ENCODE data around the gene ADAMTSL4.
A peak's percentile ranks its signal among the peaks of the same experiment; 100 is the strongest.
"Not testable (repeated sequence)": the region's sequence is repeated elsewhere in the genome, so short reads cannot be mapped to it uniquely, and the experiment has no call there.

ADAMTSL4 gene

GRCh38 chr1:150555198-150555970 lies 6.2 kb downstream of the ADAMTSL4 start:
- no peak for DNase-seq (ENCODE audit: low read depth in 3 of 3)

DNA sequence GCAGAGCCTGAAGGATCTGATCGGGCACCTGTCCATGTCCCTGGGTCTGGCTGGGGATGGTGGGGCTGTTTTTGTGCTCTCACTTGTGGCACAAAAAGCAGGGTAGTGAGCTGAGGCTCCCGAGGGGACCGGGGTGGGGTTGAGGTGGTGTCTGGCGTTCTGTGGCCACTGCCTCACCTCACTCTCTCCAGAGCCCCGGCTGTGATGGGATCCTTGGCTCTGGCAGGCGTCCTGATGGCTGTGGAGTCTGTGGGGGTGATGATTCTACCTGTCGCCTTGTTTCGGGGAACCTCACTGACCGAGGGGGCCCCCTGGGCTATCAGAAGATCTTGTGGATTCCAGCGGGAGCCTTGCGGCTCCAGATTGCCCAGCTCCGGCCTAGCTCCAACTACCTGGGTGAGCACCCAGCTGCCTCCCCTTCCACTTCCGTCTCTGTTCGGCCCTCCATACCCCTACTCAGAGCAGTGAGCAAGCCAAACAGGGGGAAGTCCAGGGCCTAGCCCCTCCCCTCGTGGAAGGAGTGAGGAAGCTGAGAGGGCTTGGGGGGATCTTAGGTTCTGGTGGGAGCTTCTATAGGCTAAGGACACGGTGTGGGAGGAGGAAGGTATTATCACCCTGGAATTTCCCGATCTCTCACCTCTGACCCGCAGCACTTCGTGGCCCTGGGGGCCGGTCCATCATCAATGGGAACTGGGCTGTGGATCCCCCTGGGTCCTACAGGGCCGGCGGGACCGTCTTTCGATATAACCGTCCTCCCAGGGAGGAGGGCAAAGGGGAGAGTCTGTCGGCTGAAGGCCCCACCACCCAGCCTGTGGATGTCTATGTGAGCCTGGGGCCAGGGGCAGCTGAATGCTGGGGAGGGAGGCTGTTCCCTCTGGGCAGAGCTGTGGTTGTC lies 7.0 kb downstream of the ADAMTSL4 start:
- DNase-seq (ENCODE audit: low read depth in 3 of 3): no peak

GRCh38 chr1:150557065-150557600 lies 7.9 kb downstream of the ADAMTSL4 start:
- DNase-seq (ENCODE audit: low read depth in 3 of 3): no peak

- DNase-seq (ENCODE audit: low read depth in 3 of 3): no peak
Observed at GRCh38 chr1:150557813-150558212, 8.6 kb downstream of the ADAMTSL4 start.

DNA sequence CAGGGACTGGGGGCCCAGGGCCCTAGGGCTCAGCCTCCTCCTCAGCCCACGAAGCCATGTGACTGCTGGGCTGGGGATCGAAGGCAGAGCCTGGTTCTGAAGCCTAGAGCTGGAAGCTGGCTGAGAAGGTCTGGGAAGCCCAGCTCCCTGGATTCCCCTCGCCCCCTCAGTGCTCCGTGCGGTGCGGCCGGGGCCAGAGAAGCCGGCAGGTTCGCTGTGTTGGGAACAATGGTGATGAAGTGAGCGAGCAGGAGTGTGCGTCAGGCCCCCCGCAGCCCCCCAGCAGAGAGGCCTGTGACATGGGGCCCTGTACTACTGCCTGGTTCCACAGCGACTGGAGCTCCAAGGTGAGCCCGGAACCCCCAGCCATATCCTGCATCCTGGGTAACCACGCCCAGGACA lies 9.1 kb downstream of the ADAMTSL4 start:
- no peak for DNase-seq (ENCODE audit: low read depth in 3 of 3)

DNA sequence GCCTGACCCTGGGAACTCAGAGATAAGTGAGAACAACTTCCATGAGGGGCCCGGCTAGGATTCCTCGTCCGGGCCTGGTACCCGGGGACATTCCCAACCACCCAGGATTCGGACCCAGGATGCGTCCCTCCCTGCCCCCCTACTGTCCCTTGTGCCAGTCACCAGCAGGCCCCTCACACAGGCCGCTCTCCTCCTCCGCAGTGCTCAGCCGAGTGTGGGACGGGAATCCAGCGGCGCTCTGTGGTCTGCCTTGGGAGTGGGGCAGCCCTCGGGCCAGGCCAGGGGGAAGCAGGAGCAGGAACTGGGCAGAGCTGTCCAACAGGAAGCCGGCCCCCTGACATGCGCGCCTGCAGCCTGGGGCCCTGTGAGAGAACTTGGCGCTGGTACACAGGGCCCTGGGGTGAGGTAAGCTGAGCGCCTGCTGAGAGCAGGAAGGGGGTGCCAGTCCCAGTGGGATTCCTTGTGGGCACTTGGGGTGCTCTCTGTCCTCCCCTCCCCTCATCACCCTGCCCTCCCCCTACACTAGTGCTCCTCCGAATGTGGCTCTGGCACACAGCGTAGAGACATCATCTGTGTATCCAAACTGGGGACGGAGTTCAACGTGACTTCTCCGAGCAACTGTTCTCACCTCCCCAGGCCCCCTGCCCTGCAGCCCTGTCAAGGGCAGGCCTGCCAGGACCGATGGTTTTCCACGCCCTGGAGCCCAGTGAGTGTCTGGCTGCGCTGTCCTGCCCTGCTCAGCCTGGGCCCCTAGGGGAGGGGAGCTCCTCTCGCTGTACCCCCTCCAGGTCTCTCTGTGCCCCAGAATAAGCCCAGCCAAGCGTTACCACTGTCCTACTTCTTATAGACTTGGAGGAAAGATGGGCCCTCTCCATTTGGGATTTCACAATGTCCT lies 9.8 kb downstream of the ADAMTSL4 start:
- no peak for DNase-seq (ENCODE audit: low read depth in 3 of 3)

DNA sequence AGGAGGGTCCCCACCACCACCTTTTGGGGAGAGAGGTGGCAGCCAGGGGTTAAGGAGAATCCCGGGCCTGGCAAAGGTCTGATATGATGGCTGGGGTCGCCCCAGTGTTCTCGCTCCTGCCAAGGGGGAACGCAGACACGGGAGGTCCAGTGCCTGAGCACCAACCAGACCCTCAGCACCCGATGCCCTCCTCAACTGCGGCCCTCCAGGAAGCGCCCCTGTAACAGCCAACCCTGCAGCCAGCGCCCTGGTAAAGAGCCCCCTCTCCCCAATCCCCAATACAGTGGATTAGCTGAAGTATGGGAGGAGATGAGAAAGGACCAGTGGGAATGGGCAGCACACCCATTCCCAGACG lies 10.4 kb downstream of the ADAMTSL4 start:
- DNase-seq (ENCODE audit: low read depth in 3 of 3): no peak

DNA sequence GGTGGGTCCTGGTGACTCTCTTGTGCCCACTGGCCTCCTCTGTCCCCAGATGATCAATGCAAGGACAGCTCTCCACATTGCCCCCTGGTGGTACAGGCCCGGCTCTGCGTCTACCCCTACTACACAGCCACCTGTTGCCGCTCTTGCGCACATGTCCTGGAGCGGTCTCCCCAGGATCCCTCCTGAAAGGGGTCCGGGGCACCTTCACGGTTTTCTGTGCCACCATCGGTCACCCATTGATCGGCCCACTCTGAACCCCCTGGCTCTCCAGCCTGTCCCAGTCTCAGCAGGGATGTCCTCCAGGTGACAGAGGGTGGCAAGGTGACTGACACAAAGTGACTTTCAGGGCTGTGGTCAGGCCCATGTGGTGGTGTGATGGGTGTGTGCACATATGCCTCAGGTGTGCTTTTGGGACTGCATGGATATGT lies 10.8 kb downstream of the ADAMTSL4 start:
- peak; percentile 58 to 73 (median 70) for DNase-seq (ENCODE audit: low read depth in 3 of 3)

DNA sequence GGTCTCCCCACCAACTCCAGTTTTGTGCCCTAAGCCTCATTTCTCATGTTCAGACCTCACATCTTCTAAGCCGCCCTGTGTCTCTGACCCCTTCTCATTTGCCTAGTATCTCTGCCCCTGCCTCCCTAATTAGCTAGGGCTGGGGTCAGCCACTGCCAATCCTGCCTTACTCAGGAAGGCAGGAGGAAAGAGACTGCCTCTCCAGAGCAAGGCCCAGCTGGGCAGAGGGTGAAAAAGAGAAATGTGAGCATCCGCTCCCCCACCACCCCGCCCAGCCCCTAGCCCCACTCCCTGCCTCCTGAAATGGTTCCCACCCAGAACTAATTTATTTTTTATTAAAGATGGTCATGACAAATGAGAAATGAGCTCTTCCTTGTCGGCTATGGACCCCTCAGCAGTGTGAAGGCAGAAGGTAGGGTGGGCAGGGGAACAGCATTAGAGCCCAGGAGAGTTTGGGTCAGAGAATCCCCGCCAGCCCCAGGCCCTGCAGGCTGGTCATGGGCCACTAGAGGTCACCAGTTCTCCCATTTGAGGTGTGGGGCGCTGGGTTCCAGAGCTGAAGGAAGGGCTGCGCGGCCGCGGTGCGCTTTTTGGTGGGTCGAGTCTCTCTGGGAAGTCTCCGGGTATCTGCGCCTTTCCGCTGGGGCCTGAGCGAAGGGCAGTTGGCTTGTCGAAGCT lies 11.5 kb downstream of the ADAMTSL4 start:
- peak; percentile 69 to 85 (median 77) for DNase-seq (ENCODE audit: low read depth in 3 of 3)

DNA sequence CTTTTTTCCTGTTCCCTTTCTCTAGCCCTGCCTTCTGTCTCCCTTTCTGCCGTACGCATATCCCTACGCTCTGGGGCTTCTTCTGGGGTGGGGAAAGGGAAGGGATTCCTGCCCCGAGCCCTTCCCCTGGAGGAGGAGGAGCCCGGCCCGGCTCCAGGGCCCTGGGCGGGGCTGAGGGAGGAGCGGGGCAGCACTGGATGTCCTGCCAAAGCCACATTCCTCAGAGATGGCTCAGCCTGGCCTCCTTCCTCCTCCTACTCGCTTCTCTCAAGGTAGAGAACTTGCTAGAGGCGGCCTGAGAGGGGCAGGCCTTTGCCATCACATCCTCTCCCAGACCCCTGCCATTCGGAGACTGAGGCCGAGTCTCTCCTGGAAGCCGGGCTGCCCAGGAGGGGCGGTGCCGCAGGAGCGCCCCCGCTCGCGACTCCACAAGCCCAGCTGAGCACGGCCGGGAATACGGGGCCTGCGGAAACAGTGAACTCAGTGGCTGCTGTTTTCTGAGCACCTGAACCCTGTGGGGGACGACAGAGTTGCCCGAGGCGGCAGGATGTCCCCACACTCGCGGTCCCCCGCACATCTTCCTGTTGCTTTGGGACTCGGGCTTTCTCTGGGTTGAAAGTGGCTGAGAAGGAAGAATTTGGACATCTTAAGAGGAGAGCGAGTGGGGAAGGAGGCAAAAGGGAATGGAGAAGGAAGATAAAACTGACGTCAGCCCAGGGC lies 12.2 kb downstream of the ADAMTSL4 start:
- DNase-seq (ENCODE audit: low read depth in 3 of 3): peak in 2 of 3 experiments; percentile 46 to 73

GRCh38 chr1:150561974-150562445 lies 12.8 kb downstream of the ADAMTSL4 start:
- DNase-seq (ENCODE audit: low read depth in 3 of 3): peak; percentile 74 to 90 (median 75)

DNA sequence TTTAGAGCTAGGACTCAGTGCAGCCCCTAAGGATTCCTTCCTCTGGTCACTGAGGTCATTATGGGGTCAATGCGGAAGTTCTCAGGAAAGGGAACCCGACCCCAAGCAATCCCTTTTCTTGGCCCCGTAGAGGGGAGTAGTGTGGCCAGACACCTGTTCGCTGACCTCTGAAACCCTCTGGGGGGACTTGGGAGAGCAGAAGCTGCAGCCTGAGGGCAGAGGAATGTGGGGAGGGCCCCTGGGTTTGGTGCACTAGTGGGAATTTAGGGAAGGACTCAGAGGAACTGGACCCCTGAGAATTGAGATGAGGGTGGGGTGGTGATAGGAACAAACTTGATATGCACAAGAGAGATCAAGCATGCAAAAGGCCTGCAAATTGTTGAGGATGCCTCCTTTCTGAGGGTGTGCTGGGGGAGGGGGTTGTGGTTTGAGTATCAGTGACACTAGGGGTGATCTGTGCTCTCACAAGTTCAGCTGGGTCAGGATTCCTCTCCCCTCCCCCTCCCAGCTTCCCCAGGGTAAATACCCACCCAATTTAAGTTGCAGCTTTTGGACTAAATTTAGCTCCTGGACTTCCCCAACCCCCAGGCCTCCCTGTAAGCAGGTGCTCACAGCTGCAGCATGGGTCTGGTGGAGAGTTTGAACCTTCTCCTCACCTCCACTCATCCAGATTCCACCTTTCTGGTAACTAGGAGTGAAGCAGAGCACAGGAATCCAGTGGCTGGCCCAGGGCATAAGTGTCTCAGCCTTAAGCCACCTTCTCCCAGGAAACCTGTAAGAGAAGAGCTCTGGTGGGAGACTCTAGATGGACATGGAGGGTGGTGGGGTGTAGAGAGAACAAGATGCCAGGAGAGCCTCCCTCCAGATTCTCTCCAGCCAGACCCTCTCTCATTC lies 13.5 kb downstream of the ADAMTSL4 start:
- peak in 2 of 3 experiments; percentile 63 to 78 for DNase-seq (ENCODE audit: low read depth in 3 of 3)

DNA sequence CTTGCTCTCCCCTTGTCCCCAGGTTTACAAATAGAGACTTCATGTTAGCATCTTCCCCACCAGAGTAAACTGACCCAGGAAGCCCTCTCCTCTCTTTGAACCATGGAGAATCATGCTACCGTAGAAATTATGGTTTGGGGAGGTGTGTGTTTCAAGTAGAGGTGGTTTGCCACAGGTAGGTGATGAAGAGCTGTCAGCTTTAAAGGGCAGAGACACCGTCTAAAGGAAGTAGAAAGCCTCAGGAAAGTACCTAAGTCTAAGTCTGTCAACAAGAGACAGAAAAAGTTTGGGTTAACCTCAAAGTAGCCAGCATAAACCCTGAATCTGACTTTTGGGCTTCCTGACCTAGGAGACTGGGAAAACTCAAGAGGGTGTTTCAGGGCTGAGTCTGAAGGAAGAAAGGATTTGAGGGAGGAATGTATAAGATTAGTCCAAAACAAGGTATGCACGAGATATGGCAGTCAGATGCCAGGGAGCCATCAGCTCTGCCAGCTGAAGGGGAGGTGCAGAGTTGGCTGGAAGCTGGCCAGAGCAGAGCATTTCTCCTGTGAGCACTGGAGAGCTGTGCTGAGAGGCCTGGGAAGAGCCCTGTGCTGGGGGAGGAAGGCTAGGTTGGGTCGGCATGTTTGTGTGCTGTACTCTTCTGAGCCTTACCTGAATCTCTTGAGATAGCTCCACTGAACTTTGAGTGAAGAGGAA lies 14.3 kb downstream of the ADAMTSL4 start:
- no peak for DNase-seq (ENCODE audit: low read depth in 3 of 3)

DNA sequence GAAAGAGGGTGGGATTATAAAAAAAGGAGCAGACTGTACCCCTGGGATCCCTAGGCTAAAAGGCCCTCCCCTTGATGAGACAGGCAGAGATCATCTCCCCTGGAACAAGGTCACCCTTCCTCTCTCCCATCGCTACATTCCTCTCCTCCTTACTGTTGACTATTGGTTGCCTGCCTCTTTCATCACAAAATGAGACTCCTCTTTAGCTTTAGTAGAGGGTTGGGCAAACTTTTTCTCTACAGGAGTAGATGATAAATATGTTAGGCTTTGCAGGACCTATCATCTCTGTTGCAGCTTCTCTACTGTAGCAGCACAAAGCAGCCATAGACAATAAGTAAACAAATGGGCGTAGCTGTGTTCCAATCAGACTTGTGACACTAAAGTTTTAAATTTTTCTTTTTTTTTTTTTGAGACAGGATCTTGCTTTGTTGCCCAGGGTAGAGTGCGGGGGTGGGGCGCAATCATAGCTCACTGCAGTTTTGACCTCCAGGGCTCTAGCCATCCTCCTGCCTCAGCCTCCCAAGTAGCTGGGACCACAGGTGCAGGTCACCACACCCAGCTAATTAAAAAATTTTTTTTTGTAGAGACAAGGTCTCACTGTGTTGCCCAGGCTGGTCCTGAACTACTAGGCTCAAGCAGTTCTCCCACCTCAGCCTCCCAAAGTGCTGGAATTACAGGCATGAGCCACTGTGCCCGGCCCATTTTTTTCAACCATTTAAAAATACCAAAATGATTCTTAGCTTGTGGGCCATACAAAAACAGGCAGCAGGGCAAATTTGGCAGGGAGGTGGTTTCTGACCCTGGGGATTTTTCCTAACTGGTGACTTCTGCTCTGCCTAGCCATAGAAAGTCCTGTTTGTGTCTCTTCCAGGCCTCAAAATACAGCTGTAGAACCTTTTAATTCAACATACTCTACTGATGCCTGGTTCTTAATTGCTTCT lies 15.1 kb downstream of the ADAMTSL4 start:
- DNase-seq (ENCODE audit: low read depth in 3 of 3): no peak

DNA sequence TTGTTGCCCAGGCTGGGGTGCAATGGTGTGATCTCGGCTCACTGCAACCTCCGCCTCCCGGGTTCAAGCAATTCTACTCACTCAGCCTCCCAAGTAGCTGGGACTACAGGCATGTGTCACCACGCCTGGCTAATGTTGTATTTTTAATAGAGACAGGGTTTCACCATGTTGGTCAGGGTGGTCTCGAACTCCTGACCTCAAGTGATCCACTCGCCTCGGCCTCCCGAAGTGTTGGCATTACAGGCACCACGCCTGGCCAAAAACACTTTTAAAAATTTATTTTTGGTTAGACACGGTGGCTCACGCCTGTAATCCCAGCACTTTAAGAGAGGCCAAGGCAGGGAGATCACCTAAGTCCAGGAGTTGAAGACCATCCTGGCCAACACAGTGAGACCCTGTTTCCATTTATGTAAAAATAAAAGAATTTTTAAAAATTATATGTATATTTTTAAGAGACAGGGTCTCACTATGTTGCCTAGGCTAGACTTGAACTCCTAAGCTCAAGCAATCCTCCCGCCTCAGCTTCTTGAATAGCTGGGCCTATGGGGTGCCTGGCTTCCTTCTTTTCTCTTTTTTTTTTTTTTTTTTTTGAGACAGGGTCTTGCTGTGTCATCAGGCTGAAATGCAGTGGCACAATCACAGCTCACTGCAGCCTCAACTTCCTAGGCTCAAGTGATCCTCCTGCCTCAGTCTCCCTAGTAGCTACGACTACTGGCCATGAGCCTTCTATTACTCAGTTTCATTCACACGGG lies 16.2 kb downstream of the ADAMTSL4 start:
- DNase-seq (ENCODE audit: low read depth in 3 of 3): not testable (repeated sequence)

DNA sequence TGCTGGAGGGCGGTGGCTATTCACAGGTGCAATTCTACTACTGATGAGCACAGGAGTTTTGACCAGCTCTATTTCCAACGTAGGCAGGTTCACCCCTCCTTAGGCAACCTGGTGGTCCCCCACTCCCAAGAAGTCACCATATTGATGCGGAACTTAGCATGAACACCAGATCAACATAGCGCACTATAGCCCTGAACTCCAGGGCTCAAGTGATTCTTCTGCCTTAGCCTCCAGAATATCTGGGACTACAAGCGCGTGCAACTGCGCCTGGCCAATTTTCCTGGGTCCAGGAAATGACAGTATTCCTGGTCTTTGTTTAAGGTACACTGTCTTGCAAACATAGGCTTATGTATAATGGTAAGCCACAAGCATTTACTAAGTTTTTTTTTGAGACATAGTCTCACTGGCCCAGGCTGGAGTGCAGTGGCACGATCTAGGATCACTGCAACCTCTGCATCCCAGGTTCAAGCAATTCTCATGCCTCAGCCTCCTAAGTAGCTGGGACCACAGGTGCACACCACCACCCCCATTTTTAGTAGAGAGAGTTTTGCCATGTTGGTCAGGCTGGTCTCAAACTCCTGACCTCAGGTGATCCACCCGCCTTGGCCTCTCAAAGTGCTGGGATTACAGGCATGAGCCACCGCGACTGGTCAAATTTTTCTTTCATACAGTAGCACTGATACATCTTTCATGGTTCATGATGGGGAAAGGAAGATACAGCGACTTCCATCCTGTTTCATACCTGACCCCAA lies 17.6 kb downstream of the ADAMTSL4 start:
- DNase-seq (ENCODE audit: low read depth in 3 of 3): no peak
